B cell (primary cell): Measurements from ENCODE around the gene DPH3. TPM values are rescaled to one million over a fixed set of nuclear protein-coding genes. Genes with fewer than 3 reads are reported as not detected.

Source experiments
- ATAC-seq: fragments of 200-7000 bp; cut with Tn5 transposase; one replicate; pipeline ENCODE4 v1.10.0; 2021; ENCODE audit warnings: low read depth, mild to moderate bottlenecking, moderate number of reproducible peaks, moderate library complexity
- CTCF ChIA-PET: fragments of 350-600 bp; sonication (Branson Sonifier 250); formaldehyde crosslinking; loops from one replicate; lab custom pipeline; 2021; ENCODE audit warnings: antibody characterized with exemption, inconsistent platforms; lab: Charles Lee
- POLR2A ChIA-PET: fragments of 350-600 bp; sonication (Branson Sonifier 250); formaldehyde crosslinking; loops from one replicate; lab custom pipeline; 2021; ENCODE audit warnings: antibody characterized with exemption; lab: Charles Lee
- DNase-seq: peaks from one replicate; pipeline ENCODE4 v3.0.0; 2013
- H2AFZ ChIP-seq: 2 replicates; pipeline ENCODE4 v1.6.1; 2012; ENCODE audit warnings: mild to moderate bottlenecking, low read depth, low read length; ENCODE audit not compliant: insufficient read depth, poor library complexity, severe bottlenecking
- H3K27ac ChIP-seq, 2 donors: 1 replicate in 1 of 2; 2 replicates in 1 of 2; pipeline ENCODE4 v1.5.1; 2012 to 2013; ENCODE audit warnings: low read length in 2 of 2, mild to moderate bottlenecking in 2 of 2, moderate library complexity in 1 of 2
- H3K27me3 ChIP-seq, 4 experiments: fragments of 200-600 bp in 1 of 4; sonication (generic) in 1 of 4; replicated peaks in 1 of 4; 1 replicate in 2 of 4; 2 replicates in 2 of 4; pipeline versions ENCODE4 v1.6.1 to v1.7.0; 2013 to 2016; ENCODE audit warnings: low read length in 3 of 4, mild to moderate bottlenecking in 2 of 4, mixed read lengths in 1 of 4, moderate library complexity in 1 of 4; ENCODE audit not compliant: insufficient read depth in 4 of 4, control insufficient read depth in 3 of 4; ENCODE audit errors: control extremely low read depth in 1 of 4
- H3K36me3 ChIP-seq, 2 experiments: replicated peaks in 1 of 2; 1 replicate in 1 of 2; 2 replicates in 1 of 2; pipeline versions ENCODE4 v1.6.1 to v1.7.1; 2013; ENCODE audit warnings: low read length in 1 of 2; ENCODE audit not compliant: insufficient read depth in 2 of 2, control insufficient read depth in 1 of 2; ENCODE audit errors: control extremely low read depth in 1 of 2, extremely low read depth in 1 of 2
- H3K4me1 ChIP-seq, 2 donors: fragments of 200-600 bp in 1 of 2; sonication (generic) in 1 of 2; 1 replicate in 1 of 2; 2 replicates in 1 of 2; pipeline versions ENCODE4 v1.5.1 to v1.6.1; 2013 to 2017; ENCODE audit warnings: low read length in 2 of 2; ENCODE audit not compliant: control insufficient read depth in 2 of 2, insufficient read depth in 2 of 2
- H3K4me2 ChIP-seq: replicated peaks from 2 replicates; pipeline ENCODE3; 2012; ENCODE audit warnings: mild to moderate bottlenecking, low read depth, low read length; ENCODE audit not compliant: poor library complexity, severe bottlenecking
- H3K4me3 ChIP-seq, 5 experiments: fragments of 200-600 bp in 1 of 5; sonication (generic) in 1 of 5; 1 replicate in 3 of 5; 2 replicates in 2 of 5; pipeline versions ENCODE4 v1.5.1 to v1.7.0; 2011 to 2016; ENCODE audit warnings: low read length in 4 of 5, mild to moderate bottlenecking in 4 of 5, low read depth in 2 of 5, control low read depth in 1 of 5, moderate library complexity in 1 of 5; ENCODE audit not compliant: insufficient read depth in 1 of 5; ENCODE audit errors: control extremely low read depth in 1 of 5, extremely low read depth in 1 of 5
- H3K79me2 ChIP-seq: fragments of 200-600 bp; sonication (generic); one replicate; pipeline ENCODE4 v1.6.0; 2016; ENCODE audit warnings: low read length; ENCODE audit not compliant: control insufficient read depth, insufficient read depth
- H3K9ac ChIP-seq: fragments of 200-600 bp; sonication (generic); 2 replicates; pipeline ENCODE4 v1.6.1; 2017; ENCODE audit warnings: mild to moderate bottlenecking, low read length, moderate library complexity
- H3K9me3 ChIP-seq, 3 donors: one replicate each; pipeline versions ENCODE4 v1.6.1 to v1.7.1; 2013; ENCODE audit warnings: low read length in 2 of 3; ENCODE audit not compliant: control insufficient read depth in 2 of 3, insufficient read depth in 1 of 3; ENCODE audit errors: control extremely low read depth in 1 of 3
- H4K20me1 ChIP-seq: 2 replicates; pipeline ENCODE4 v1.6.0; 2012; ENCODE audit warnings: mild to moderate bottlenecking, low read length; ENCODE audit not compliant: insufficient read depth, control insufficient read depth, poor library complexity, severe bottlenecking
- H3K27ac Mint-ChIP-seq: one replicate; pipeline ENCODE4 v1.8.0; 2021; ENCODE audit warnings: mixed read lengths
- H3K27me3 Mint-ChIP-seq: one replicate; pipeline ENCODE4 v1.8.0; 2021; ENCODE audit warnings: mixed read lengths
- H3K4me1 Mint-ChIP-seq: one replicate; pipeline ENCODE4 v1.8.0; 2021; ENCODE audit warnings: mixed read lengths
- H3K4me3 Mint-ChIP-seq: one replicate; pipeline ENCODE4 v1.8.0; 2021; ENCODE audit warnings: mixed read lengths
- H3K9me3 Mint-ChIP-seq: one replicate; pipeline ENCODE4 v1.8.0; 2022; ENCODE audit warnings: mixed read lengths; ENCODE audit not compliant: insufficient read depth
- CTCF ChIP-seq: fragments of 200-600 bp; IDR thresholded peaks from one replicate; pipeline ENCODE4 v1.8.0; 2022; ENCODE audit warnings: antibody characterized with exemption, mild to moderate bottlenecking
- EZH2 ChIP-seq: IDR thresholded peaks from 2 replicates; pipeline ENCODE4 v1.6.1; 2012; ENCODE audit warnings: borderline replicate concordance, low read depth, mild to moderate bottlenecking, moderate library complexity, low read length; ENCODE audit not compliant: insufficient read depth, poor library complexity, severe bottlenecking
- WGBS: methylation state at CpG from one replicate; pipeline ENCODE4 v1.1.5; 2013; ENCODE audit warnings: missing lambda C conversion rate; ENCODE audit not compliant: insufficient coverage; 5-methylcytosine and 5-hydroxymethylcytosine counted together
- intact Hi-C: fragments of 100-400 bp; cut with micrococcal nuclease; formaldehyde crosslinking; loops from one replicate; pipeline ENCODE4 v1.10.0; 2022
- polyA plus RNA-seq: library from polyadenylated mRNA; depleted of rRNA; stranded (reverse); fragments of >200 nt; gene quantifications from 2 replicates; pipeline ENCODE4 v1.2.3, GENCODE V29; 2012
- total RNA-seq, 2 donors: library from RNA; stranded (reverse); fragments of 120-200 nt in 1 of 2; gene quantifications; 1 replicate in 1 of 2; 2 replicates in 1 of 2; pipeline versions ENCODE4 v1.2.3 to v1.2.4, GENCODE V29; 2013 to 2022

The DPH3 gene
- total and polyA plus RNA-seq, 2 donors (not counting 1 experiment from before 2014, with no cell fraction given): 7.4 to 12.9 TPM

- no peak overlapping the region for H2AFZ ChIP-seq
- Mint-ChIP-seq H3K9me3 (peaks cover 8% of the 10 kb centered on the region), H3K4me3 (no peak overlapping the region), H3K27ac (no peak overlapping the region), H3K4me1 (peaks cover 3% of the 10 kb centered on the region), H3K27me3 (peaks cover 13% of the 10 kb centered on the region)
- H3K4me2 ChIP-seq: no peak overlapping the region
- H4K20me1 ChIP-seq: no peaks in the 10 kb centered on the region
- TF ChIP-seq EZH2 (no peak), CTCF (no peak)
- no peak overlapping the region for H3K27ac ChIP-seq
- H3K4me1 ChIP-seq: no peaks in the 10 kb centered on the region
- no peak overlapping the region for H3K9ac ChIP-seq
- ChIA-PET CTCF (no interaction called here), POLR2A (no interaction called here)
- H3K9me3 ChIP-seq: no peaks in the 10 kb centered on the region
- ATAC-seq (no peak), DNase-seq (no peak)
- no peaks in the 10 kb centered on the region for H3K79me2 ChIP-seq
- H3K27me3 ChIP-seq: peaks cover 0 to 4% (median 0%) of the 10 kb centered on the region in 4 experiments
- WGBS: 89% methylated on average over 3 of the region's 3 CpGs
- H3K4me3 ChIP-seq: no peak overlapping the region
- intact Hi-C loops: no loop called here
- no peaks in the 10 kb centered on the region for H3K36me3 ChIP-seq
Observed at GRCh38 chr3:16219777-16220176, 45.0 kb downstream of the DPH3 start.

- peaks cover 3% of the 10 kb centered on the region for H3K9me3 Mint-ChIP-seq
- POLR2A ChIA-PET: no interaction called here
Observed at GRCh38 chr3:16216373-16216935, 48.3 kb downstream of the DPH3 start.

More at GRCh38 chr3:16216373-16216935, 48.3 kb downstream of the DPH3 start:
- Histone ChIP-seq H3K27me3 (peaks cover 0 to 4% (median 0%) of the 10 kb centered on the region in 4 experiments), H3K27ac (no peak overlapping the region), H4K20me1 (no peaks in the 10 kb centered on the region), H3K4me1 (no peaks in the 10 kb centered on the region), H3K4me3 (no peak overlapping the region), H3K79me2 (no peaks in the 10 kb centered on the region), H3K36me3 (no peaks in the 10 kb centered on the region), H3K9me3 (no peaks in the 10 kb centered on the region), H3K9ac (no peak overlapping the region), H2AFZ (no peak overlapping the region), H3K4me2 (no peak overlapping the region)
- DNase-seq: no peak
- H3K27me3 Mint-ChIP-seq: peaks cover 13% of the 10 kb centered on the region
- 96% methylated on average over 14 of the region's 17 CpGs for WGBS
- intact Hi-C loops: no loop called here
- no peaks in the 10 kb centered on the region for H3K4me1 Mint-ChIP-seq
- no peak for ATAC-seq
- no peak for TF ChIP-seq EZH2
- no peak for TF ChIP-seq CTCF
- CTCF ChIA-PET: no interaction called here
- no peak overlapping the region for H3K27ac Mint-ChIP-seq
- H3K4me3 Mint-ChIP-seq: no peak overlapping the region
